Neural progenitor cell (in vitro differentiated cells): Measurements from ENCODE around the gene CCDC14. TPM values are rescaled to one million over a fixed set of nuclear protein-coding genes. Genes with fewer than 3 reads are reported as not detected.
A peak's percentile ranks its signal among the peaks of the same experiment; 100 is the strongest.
"Not testable (repeated sequence)": the region's sequence is repeated elsewhere in the genome, so short reads cannot be mapped to it uniquely, and the experiment has no call there.

Experiments used
- DNase-seq: peaks from one replicate; pipeline ENCODE4 v3.0.0-alpha.2; 2016; ENCODE audit warnings: low spot score
- H2AFZ ChIP-seq: fragments of 200-600 bp; sonication (generic); replicated peaks from 2 replicates; pipeline ENCODE4 v1.6.1; 2016; ENCODE audit warnings: antibody characterized with exemption
- H3F3A ChIP-seq: fragments of 200-600 bp; sonication (generic); 2 replicates; pipeline ENCODE4 v1.6.1; 2016; ENCODE audit warnings: antibody characterized with exemption, low read depth
- H3K27ac ChIP-seq: fragments of 200-600 bp; sonication (generic); 2 replicates; pipeline ENCODE4 v1.5.1; 2016; ENCODE audit warnings: mild to moderate bottlenecking
- H3K27me3 ChIP-seq: fragments of 200-600 bp; sonication (generic); 2 replicates; pipeline ENCODE4 v1.6.1; 2016; ENCODE audit warnings: mild to moderate bottlenecking, moderate library complexity
- H3K36me3 ChIP-seq: fragments of 200-600 bp; sonication (generic); 2 replicates; pipeline ENCODE4 v1.5.1; 2016
- H3K4me1 ChIP-seq: fragments of 200-600 bp; sonication (generic); 2 replicates; pipeline ENCODE4 v1.6.1; 2016; ENCODE audit warnings: mixed run types
- H3K4me2 ChIP-seq: fragments of 200-600 bp; sonication (generic); 2 replicates; pipeline ENCODE4 v1.6.1; 2016
- H3K4me3 ChIP-seq: fragments of 200-600 bp; sonication (generic); 2 replicates; pipeline ENCODE4 v1.5.1; 2016
- H3K79me2 ChIP-seq: fragments of 200-600 bp; sonication (generic); 2 replicates; pipeline ENCODE4 v1.6.1; 2016; ENCODE audit warnings: low read depth
- H3K9ac ChIP-seq: fragments of 200-600 bp; sonication (generic); 2 replicates; pipeline ENCODE4 v1.6.1; 2016
- H3K9me3 ChIP-seq: fragments of 200-600 bp; sonication (generic); 2 replicates; pipeline ENCODE4 v1.5.1; 2016; ENCODE audit warnings: low read depth
- H4K20me1 ChIP-seq: fragments of 200-600 bp; sonication (generic); 2 replicates; pipeline ENCODE4 v1.6.1; 2016; ENCODE audit warnings: low read depth
- H3K27ac Mint-ChIP-seq: 3 replicates; pipeline ENCODE4 v1.8.0; 2021; ENCODE audit warnings: mixed read lengths
- H3K27me3 Mint-ChIP-seq: 2 replicates; pipeline ENCODE4 v1.8.0; 2022; ENCODE audit warnings: low read depth, mild to moderate bottlenecking, inconsistent platforms, moderate library complexity, mixed read lengths; ENCODE audit not compliant: insufficient read depth
- H3K36me3 Mint-ChIP-seq: 3 replicates; pipeline ENCODE4 v1.8.0; 2021; ENCODE audit warnings: mixed read lengths
- H3K4me1 Mint-ChIP-seq: 3 replicates; pipeline ENCODE4 v1.8.0; 2021; ENCODE audit warnings: mixed read lengths
- H3K4me3 Mint-ChIP-seq: 3 replicates; pipeline ENCODE4 v1.8.0; 2021; ENCODE audit warnings: mild to moderate bottlenecking, moderate library complexity, mixed read lengths
- H3K9me3 Mint-ChIP-seq: 3 replicates; pipeline ENCODE4 v1.8.0; 2020; ENCODE audit warnings: mixed read lengths
- CTCF ChIP-seq: fragments of 200-600 bp; sonication (generic); IDR thresholded peaks from 2 replicates; pipeline ENCODE4 v1.5.1; 2017; ENCODE audit warnings: antibody characterized with exemption, mild to moderate bottlenecking
- EZH2 ChIP-seq: fragments of 200-600 bp; sonication (generic); IDR thresholded peaks from 2 replicates; pipeline ENCODE4 v1.6.1; 2017; ENCODE audit warnings: antibody characterized with exemption, mild to moderate bottlenecking, moderate library complexity
- EZH2phosphoT487 ChIP-seq: fragments of 200-600 bp; sonication (generic); IDR thresholded peaks from 2 replicates; pipeline ENCODE4 v1.6.1; 2017; ENCODE audit warnings: antibody characterized with exemption
- total RNA-seq: library from RNA; depleted of rRNA; stranded (reverse); fragments of >200 nt; gene quantifications from 2 replicates; pipeline ENCODE4 v1.2.3, GENCODE V29; 2015; ENCODE audit warnings: low replicate concordance

Gene CCDC14
- total RNA-seq, 1 donor from 2014 or later: 250 TPM

GRCh38 chr3:123984957-123985356 lies 23.9 kb upstream of the CCDC14 start:
- no peaks in the 10 kb centered on the region for H3K36me3 Mint-ChIP-seq
- Histone ChIP-seq H3K4me2 (no peak overlapping the region), H3K4me3 (no peak overlapping the region), H2AFZ (no peak overlapping the region), H3K27me3 (peaks cover 54% of the 10 kb centered on the region), H3K36me3 (no peaks in the 10 kb centered on the region), H3K27ac (no peak overlapping the region), H3K79me2 (no peaks in the 10 kb centered on the region), H3K4me1 (peaks cover 17% of the 10 kb centered on the region), H3F3A (peaks cover 8% of the 10 kb centered on the region), H3K9ac (no peak overlapping the region), H3K9me3 (no peaks in the 10 kb centered on the region), H4K20me1 (no peaks in the 10 kb centered on the region)
- peaks cover 5% of the 10 kb centered on the region for H3K4me1 Mint-ChIP-seq
- H3K27ac Mint-ChIP-seq: no peak overlapping the region
- DNase-seq: no peak
- H3K9me3 Mint-ChIP-seq: peaks cover 2% of the 10 kb centered on the region
- no peak overlapping the region for H3K4me3 Mint-ChIP-seq
- no peak for TF ChIP-seq EZH2phosphoT487
- no peak for TF ChIP-seq CTCF
- TF ChIP-seq EZH2: no peak
- peaks cover 4% of the 10 kb centered on the region for H3K27me3 Mint-ChIP-seq

- peaks cover 10% of the 10 kb centered on the region for H3K4me1 Mint-ChIP-seq
- Histone ChIP-seq H3K4me3 (no peak overlapping the region), H3K4me2 (peak overlapping the region; percentile 46), H3F3A (peaks cover 8% of the 10 kb centered on the region), H3K36me3 (no peaks in the 10 kb centered on the region), H3K27me3 (peaks cover 48% of the 10 kb centered on the region), H3K4me1 (peaks cover 18% of the 10 kb centered on the region), H3K9me3 (no peaks in the 10 kb centered on the region), H2AFZ (no peak overlapping the region), H3K79me2 (no peaks in the 10 kb centered on the region), H4K20me1 (no peaks in the 10 kb centered on the region), H3K9ac (no peak overlapping the region), H3K27ac (no peak overlapping the region)
- peaks cover 2% of the 10 kb centered on the region for H3K27me3 Mint-ChIP-seq
- no peaks in the 10 kb centered on the region for H3K36me3 Mint-ChIP-seq
- peaks cover 2% of the 10 kb centered on the region for H3K9me3 Mint-ChIP-seq
- no peak for DNase-seq
- no peak for TF ChIP-seq EZH2phosphoT487
- no peak overlapping the region for H3K4me3 Mint-ChIP-seq
- no peak overlapping the region for H3K27ac Mint-ChIP-seq
Measured at GRCh38 chr3:123984350-123984749, 23.3 kb upstream of the CCDC14 start.

- H3K9me3 ChIP-seq, H3F3A ChIP-seq, H3K27ac ChIP-seq, H3K4me1 Mint-ChIP-seq, H4K20me1 ChIP-seq, DNase-seq, H3K9ac ChIP-seq, H3K4me3 Mint-ChIP-seq, H3K4me2 ChIP-seq, H3K27ac Mint-ChIP-seq, H2AFZ ChIP-seq, H3K36me3 ChIP-seq, H3K27me3 Mint-ChIP-seq, H3K36me3 Mint-ChIP-seq, H3K79me2 ChIP-seq, H3K9me3 Mint-ChIP-seq, H3K4me3 ChIP-seq: not testable (repeated sequence)
- H3K27me3 ChIP-seq: peaks cover 18% of the 10 kb centered on the region
- H3K4me1 ChIP-seq: peaks cover 18% of the 10 kb centered on the region
Measured at GRCh38 chr3:123981317-123981716, 20.3 kb upstream of the CCDC14 start.

- DNase-seq: no peak
- no peaks in the 10 kb centered on the region for H3K9me3 ChIP-seq
- peaks cover 8% of the 10 kb centered on the region for H3F3A ChIP-seq
- peak overlapping the region; percentile 95 for H3K4me2 ChIP-seq
- Mint-ChIP-seq H3K4me1 (peaks cover 10% of the 10 kb centered on the region), H3K9me3 (peaks cover 2% of the 10 kb centered on the region), H3K27me3 (peaks cover 6% of the 10 kb centered on the region), H3K27ac (no peak overlapping the region), H3K36me3 (no peaks in the 10 kb centered on the region), H3K4me3 (peak overlapping the region; percentile 72)
- H3K4me1 ChIP-seq: peaks cover 18% of the 10 kb centered on the region
- no peaks in the 10 kb centered on the region for H3K79me2 ChIP-seq
- peak overlapping the region; percentile 52 for H3K4me3 ChIP-seq
- H3K27me3 ChIP-seq: peaks cover 15% of the 10 kb centered on the region
- H3K9ac ChIP-seq: no peak overlapping the region
- no peaks in the 10 kb centered on the region for H3K36me3 ChIP-seq
- H2AFZ ChIP-seq: peak overlapping the region; percentile 99
- TF ChIP-seq CTCF: no peak
- no peak overlapping the region for H3K27ac ChIP-seq
- H4K20me1 ChIP-seq: no peaks in the 10 kb centered on the region
Measured at GRCh38 chr3:123980539-123980938, 19.5 kb upstream of the CCDC14 start.
